ENCODE measurements around the gene CELF2. TPM values are rescaled to one million over a fixed set of nuclear protein-coding genes. Genes with fewer than 3 reads are reported as not detected.

The CELF2 gene
- total RNA-seq, 1 donor from 2014 or later: 33.8 TPM

DNA sequence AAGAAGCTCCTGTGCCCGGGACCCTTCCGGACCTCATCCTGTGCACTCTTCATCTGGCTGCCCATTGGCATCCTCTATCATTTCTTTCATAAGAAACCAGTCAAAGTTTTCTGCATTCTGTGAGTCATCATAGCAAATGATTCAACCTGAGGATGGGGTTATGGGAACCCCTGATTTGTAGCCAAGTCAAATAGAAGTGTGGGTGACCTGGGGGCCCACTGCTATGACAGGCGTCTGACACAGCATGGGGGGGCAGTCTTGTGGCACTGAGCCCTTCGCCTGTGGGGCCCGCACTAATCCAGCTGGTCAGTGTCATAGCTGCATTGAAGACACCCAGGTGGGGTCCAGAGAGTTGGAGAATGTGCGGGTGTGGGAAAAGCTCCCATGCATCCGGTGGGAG is 363.4 kb downstream of the CELF2 start:
- no peaks in the 10 kb centered on the region for H3K4me1 Mint-ChIP-seq (ENCODE audit: unreplicated experiment)
- H3K9me3 Mint-ChIP-seq (ENCODE audit: unreplicated experiment): no peaks in the 10 kb centered on the region
- H3K36me3 Mint-ChIP-seq (ENCODE audit: unreplicated experiment): no peaks in the 10 kb centered on the region
- H3K27ac Mint-ChIP-seq (ENCODE audit: unreplicated experiment): no peak overlapping the region
- no peak overlapping the region for H3K4me3 Mint-ChIP-seq (ENCODE audit: unreplicated experiment)
- TF ChIP-seq, protein P1, sequence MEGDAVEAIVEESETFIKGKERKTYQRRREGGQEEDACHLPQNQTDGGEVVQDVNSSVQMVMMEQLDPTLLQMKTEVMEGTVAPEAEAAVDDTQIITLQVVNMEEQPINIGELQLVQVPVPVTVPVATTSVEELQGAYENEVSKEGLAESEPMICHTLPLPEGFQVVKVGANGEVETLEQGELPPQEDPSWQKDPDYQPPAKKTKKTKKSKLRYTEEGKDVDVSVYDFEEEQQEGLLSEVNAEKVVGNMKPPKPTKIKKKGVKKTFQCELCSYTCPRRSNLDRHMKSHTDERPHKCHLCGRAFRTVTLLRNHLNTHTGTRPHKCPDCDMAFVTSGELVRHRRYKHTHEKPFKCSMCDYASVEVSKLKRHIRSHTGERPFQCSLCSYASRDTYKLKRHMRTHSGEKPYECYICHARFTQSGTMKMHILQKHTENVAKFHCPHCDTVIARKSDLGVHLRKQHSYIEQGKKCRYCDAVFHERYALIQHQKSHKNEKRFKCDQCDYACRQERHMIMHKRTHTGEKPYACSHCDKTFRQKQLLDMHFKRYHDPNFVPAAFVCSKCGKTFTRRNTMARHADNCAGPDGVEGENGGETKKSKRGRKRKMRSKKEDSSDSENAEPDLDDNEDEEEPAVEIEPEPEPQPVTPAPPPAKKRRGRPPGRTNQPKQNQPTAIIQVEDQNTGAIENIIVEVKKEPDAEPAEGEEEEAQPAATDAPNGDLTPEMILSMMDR (IDR thresholded peaks at IDR 0.05): no peak
- H3K27me3 Mint-ChIP-seq (ENCODE audit: unreplicated experiment): no peaks in the 10 kb centered on the region
- no peak for DNase-seq (ENCODE audit: extremely low spot score, unreplicated experiment)

DNA sequence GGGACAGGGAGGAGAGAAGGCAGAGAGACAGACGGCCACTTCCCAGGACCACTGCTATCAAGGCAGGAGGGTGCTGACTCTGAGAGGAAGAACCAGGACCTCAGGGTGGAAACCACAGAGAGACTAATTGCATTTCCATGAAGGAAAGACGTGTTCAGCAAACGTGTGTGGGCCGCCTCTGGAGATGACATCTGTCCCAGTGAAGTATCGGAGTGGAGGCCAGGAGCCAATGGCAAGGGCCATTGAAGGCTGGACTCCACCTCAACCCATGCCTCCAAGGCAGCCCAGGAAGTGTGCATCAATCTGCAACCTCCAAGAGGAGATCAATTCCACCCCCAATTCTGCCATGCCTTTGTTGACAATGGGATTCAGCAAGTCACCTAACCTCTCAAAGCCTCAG is 363.8 kb downstream of the CELF2 start:
- Mint-ChIP-seq H3K36me3 (ENCODE audit: unreplicated experiment) (no peaks in the 10 kb centered on the region), H3K4me1 (ENCODE audit: unreplicated experiment) (no peaks in the 10 kb centered on the region), H3K9me3 (ENCODE audit: unreplicated experiment) (no peaks in the 10 kb centered on the region), H3K27me3 (ENCODE audit: unreplicated experiment) (no peaks in the 10 kb centered on the region), H3K4me3 (ENCODE audit: unreplicated experiment) (no peak overlapping the region), H3K27ac (ENCODE audit: unreplicated experiment) (no peak overlapping the region)
- DNase-seq (ENCODE audit: extremely low spot score, unreplicated experiment): no peak
- TF ChIP-seq, protein P1 (IDR thresholded peaks at IDR 0.05): no peak

DNA sequence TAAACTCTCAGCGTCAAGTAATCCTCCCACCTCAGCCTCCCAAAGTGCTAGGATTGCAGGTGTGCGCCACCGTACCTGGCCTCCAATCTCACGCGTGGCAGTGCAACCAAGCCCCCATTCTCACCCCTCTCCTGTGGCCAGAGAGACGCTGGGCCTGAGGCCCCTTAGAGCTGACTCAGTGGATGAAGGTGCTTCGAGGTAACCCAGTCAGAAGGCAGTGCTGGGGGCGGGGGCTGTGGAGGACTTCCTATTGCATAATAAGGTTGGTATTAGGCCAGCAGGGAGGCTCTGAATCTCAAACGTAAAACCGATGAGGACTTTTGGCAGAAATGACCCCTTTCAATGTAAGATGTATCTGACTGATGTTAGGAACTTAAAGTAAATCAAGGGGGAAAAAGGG is 364.5 kb downstream of the CELF2 start:
- no peak for DNase-seq (ENCODE audit: extremely low spot score, unreplicated experiment)
- H3K36me3 Mint-ChIP-seq (ENCODE audit: unreplicated experiment): no peaks in the 10 kb centered on the region
- H3K27me3 Mint-ChIP-seq (ENCODE audit: unreplicated experiment): no peaks in the 10 kb centered on the region
- H3K9me3 Mint-ChIP-seq (ENCODE audit: unreplicated experiment): no peaks in the 10 kb centered on the region
- no peak overlapping the region for H3K27ac Mint-ChIP-seq (ENCODE audit: unreplicated experiment)
- H3K4me1 Mint-ChIP-seq (ENCODE audit: unreplicated experiment): no peaks in the 10 kb centered on the region
- TF ChIP-seq, protein P1 (IDR thresholded peaks at IDR 0.05): no peak
- H3K4me3 Mint-ChIP-seq (ENCODE audit: unreplicated experiment): no peak overlapping the region

DNA sequence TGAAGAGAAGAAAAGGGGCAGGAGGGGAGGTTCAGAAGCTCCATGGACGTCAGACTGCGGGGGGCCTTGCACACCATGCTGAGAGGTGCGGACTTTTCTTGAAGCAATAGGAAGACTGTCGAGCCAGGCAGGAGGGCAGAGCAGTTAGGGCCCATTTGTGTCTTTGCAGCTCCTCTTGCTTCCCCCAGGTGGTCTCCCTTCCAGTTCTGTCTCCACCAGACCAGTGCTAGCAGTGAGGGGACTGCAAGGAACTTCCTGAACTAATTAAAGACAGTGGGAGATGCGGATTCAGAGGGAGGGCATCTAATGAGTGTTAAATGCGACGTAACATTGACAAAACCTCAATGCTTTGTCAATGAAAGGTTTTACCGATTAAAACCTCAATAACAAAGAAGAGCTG is 368.4 kb downstream of the CELF2 start:
- Mint-ChIP-seq H3K4me3 (ENCODE audit: unreplicated experiment) (no peak overlapping the region), H3K4me1 (ENCODE audit: unreplicated experiment) (no peaks in the 10 kb centered on the region), H3K36me3 (ENCODE audit: unreplicated experiment) (no peaks in the 10 kb centered on the region), H3K27me3 (ENCODE audit: unreplicated experiment) (no peaks in the 10 kb centered on the region), H3K27ac (ENCODE audit: unreplicated experiment) (no peak overlapping the region), H3K9me3 (ENCODE audit: unreplicated experiment) (no peaks in the 10 kb centered on the region)
- no peak for DNase-seq (ENCODE audit: extremely low spot score, unreplicated experiment)
- TF ChIP-seq, protein P1 (IDR thresholded peaks at IDR 0.05): no peak

Measured in osteocyte (in vitro differentiated cells).